ENCODE data around the gene ST6GALNAC3. TPM values are rescaled to one million over a fixed set of nuclear protein-coding genes. Genes with fewer than 3 reads are reported as not detected.

Gene ST6GALNAC3
- total RNA-seq, 1 experiment from 2014 or later = 2.2 TPM

DNA sequence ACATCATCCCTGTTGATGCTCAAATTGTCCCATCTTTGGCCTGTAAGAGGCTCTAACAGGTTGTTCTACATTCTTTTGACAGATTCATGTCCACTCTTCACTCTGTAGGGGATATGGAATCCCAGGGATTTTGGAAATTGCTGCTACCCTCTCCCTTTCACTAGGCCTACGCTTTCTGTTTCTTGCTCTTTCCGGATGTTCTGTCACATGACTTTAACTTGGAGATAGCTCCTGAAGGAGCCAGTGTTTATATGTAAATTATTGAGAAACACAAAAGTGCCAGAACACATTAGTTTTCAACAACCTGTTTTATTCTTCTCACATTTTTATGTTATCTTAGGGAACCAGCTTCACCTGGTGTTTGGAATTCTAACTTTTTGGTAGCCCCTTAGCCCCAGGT is 505.7 kb downstream of the ST6GALNAC3 start:
- Histone ChIP-seq H3K27ac (ENCODE audit: low read depth, low read length) (no peak overlapping the region), H3K4me3 (replicated peaks in 1 of 2; ENCODE audit: low read depth in 1 of 2, low read length in 2 of 2) (no peak overlapping the region), H3K27me3 (ENCODE audit: insufficient read depth, low read length) (0 out of 2 replicates have a peak, but pooled peaks cover 3% of the 10 kb centered on the region), H4K20me1 (ENCODE audit: insufficient read depth) (no peaks in the 10 kb centered on the region), H3K4me2 (ENCODE audit: low read length) (no peak overlapping the region), H3K9me3 (ENCODE audit: control insufficient read depth in 1 of 2, insufficient read depth in 1 of 2, low read depth in 1 of 2, low read length in 2 of 2) (no peaks in the 10 kb centered on the region), H3K36me3 (ENCODE audit: control insufficient read depth in 1 of 2, insufficient read depth in 2 of 2, low read length in 2 of 2) (no peaks in the 10 kb centered on the region), H3K9me2 (ENCODE audit: insufficient read depth) (no peaks in the 10 kb centered on the region), H2AFZ (ENCODE audit: low read depth, low read length, poor library complexity, severe bottlenecking) (no peak overlapping the region), H3K79me2 (ENCODE audit: insufficient read depth, low read length) (no peaks in the 10 kb centered on the region), H3K4me1 (ENCODE audit: control insufficient read depth in 1 of 2, insufficient read depth in 2 of 2, low read length in 2 of 2) (no peaks in the 10 kb centered on the region), H3K9ac (ENCODE audit: low read length) (no peak overlapping the region)
- ChIA-PET POLR2A (no interaction called here), RAD21 (ENCODE audit: low non-redundant PET in 1 of 2, low total read pairs in 2 of 2, uncharacterized antibody in 2 of 2, unreplicated experiment in 2 of 2) (no interaction called here), CTCF (no interaction called here)
- ATAC-seq = no peak
- no peak for TF ChIP-seq EZH2phosphoT487 (IDR thresholded peaks at IDR 0.05; ENCODE audit: borderline replicate concordance)
- TF ChIP-seq MAX (IDR thresholded peaks at IDR 0.05) = no peak
- TF ChIP-seq FOSL1 (IDR thresholded peaks at IDR 0.05; ENCODE audit: low read depth) = no peak
- TF ChIP-seq YY1 (IDR thresholded peaks at IDR 0.05; ENCODE audit: extremely low read depth, insufficient replicate concordance, low read depth, low read length) = no peak
- no peak for TF ChIP-seq EZH2 (IDR thresholded peaks at IDR 0.05)
- no peak for TF ChIP-seq CEBPB (IDR thresholded peaks at IDR 0.05; ENCODE audit: low read depth)
- TF ChIP-seq CBX3 (IDR thresholded peaks at IDR 0.05; ENCODE audit: low read depth) = no peak
- TF ChIP-seq, protein P1, sequence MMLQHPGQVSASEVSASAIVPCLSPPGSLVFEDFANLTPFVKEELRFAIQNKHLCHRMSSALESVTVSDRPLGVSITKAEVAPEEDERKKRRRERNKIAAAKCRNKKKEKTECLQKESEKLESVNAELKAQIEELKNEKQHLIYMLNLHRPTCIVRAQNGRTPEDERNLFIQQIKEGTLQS (IDR thresholded peaks at IDR 0.05) = no peak
- TF ChIP-seq, protein P2, sequence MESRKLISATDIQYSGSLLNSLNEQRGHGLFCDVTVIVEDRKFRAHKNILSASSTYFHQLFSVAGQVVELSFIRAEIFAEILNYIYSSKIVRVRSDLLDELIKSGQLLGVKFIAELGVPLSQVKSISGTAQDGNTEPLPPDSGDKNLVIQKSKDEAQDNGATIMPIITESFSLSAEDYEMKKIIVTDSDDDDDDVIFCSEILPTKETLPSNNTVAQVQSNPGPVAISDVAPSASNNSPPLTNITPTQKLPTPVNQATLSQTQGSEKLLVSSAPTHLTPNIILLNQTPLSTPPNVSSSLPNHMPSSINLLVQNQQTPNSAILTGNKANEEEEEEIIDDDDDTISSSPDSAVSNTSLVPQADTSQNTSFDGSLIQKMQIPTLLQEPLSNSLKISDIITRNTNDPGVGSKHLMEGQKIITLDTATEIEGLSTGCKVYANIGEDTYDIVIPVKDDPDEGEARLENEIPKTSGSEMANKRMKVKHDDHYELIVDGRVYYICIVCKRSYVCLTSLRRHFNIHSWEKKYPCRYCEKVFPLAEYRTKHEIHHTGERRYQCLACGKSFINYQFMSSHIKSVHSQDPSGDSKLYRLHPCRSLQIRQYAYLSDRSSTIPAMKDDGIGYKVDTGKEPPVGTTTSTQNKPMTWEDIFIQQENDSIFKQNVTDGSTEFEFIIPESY (IDR thresholded peaks at IDR 0.05; ENCODE audit: extremely low read depth, insufficient replicate concordance, low read length) = no peak
- TF ChIP-seq EGR1 (IDR thresholded peaks at IDR 0.05; ENCODE audit: low read depth) = no peak
- no peak for TF ChIP-seq SRF (IDR thresholded peaks at IDR 0.05; ENCODE audit: low read depth)
- no peak for TF ChIP-seq ZFX (IDR thresholded peaks at IDR 0.05)
- TF ChIP-seq ZNF274 (IDR thresholded peaks at IDR 0.05; ENCODE audit: low read depth, low read length) = no peak
- TF ChIP-seq ELF1 (IDR thresholded peaks at IDR 0.05; ENCODE audit: borderline replicate concordance, low read depth) = no peak
- no peak for TF ChIP-seq SP1 (IDR thresholded peaks at IDR 0.05; ENCODE audit: low read depth)
- TF ChIP-seq SIN3A (IDR thresholded peaks at IDR 0.05; ENCODE audit: low read depth) = no peak
- TF ChIP-seq RAD21 (IDR thresholded peaks at IDR 0.05; ENCODE audit: low read depth) = no peak
- TF ChIP-seq POLR2A (IDR thresholded peaks at IDR 0.05; ENCODE audit: borderline replicate concordance, extremely low read depth, insufficient read depth, insufficient read length) = no peak
- no peak for TF ChIP-seq JUND (IDR thresholded peaks at IDR 0.05)
- no peak for TF ChIP-seq CTCF (IDR thresholded peaks at IDR 0.05 in 2 of 3, conservative IDR thresholded peaks at IDR 0.05 in 1 of 3; ENCODE audit: borderline replicate concordance in 1 of 3, insufficient read depth in 1 of 3, low read depth in 2 of 3, low read length in 2 of 3)
- no TSS peak for BruUV-seq (replicated peaks)
- intact Hi-C loops (cut with micrococcal nuclease) = no loop called here
- DNase-seq (ENCODE audit: low read depth, low spot score) = no peak

Measured in HCT116 (cell line).